K562 (cell line): ENCODE measurements around the gene PNKD. TPM values are rescaled to one million over a fixed set of nuclear protein-coding genes. Genes with fewer than 3 reads are reported as not detected.

Experiments used
- ATAC-seq: fragments of 200-7000 bp; cut with Tn5 transposase; 3 replicates; pipeline ENCODE4 v1.9.1; 2020; ENCODE audit warnings: moderate library complexity
- BruUV-seq: library from RNA; stranded (reverse); fragments of 400-500 nt; replicated peaks from 2 replicates; lab custom pipeline; 2021; lab: Mats Ljungman, UMichigan
- CTCF ChIA-PET: fragments of 300-600 bp; formaldehyde crosslinking; extraction: SDS; loops from one replicate; lab custom pipeline; 2021; ENCODE audit warnings: low intra/inter-chr PET ratio; lab: Yijun Ruan, JAX
- POLR2A ChIA-PET: fragments of 300-600, 350-650 bp; sonication (Branson Sonifier 250); formaldehyde crosslinking; extraction: SDS; loops from one replicate; lab custom pipeline; 2021; ENCODE audit warnings: antibody characterized with exemption, inconsistent platforms; lab: Yijun Ruan, JAX
- DNase-seq, 4 experiments: peaks; one replicate each; pipeline versions ENCODE4 v3.0.0 to v3.0.0-alpha.2; 2011 to 2018; ENCODE audit warnings: low spot score in 3 of 4, mixed read lengths in 3 of 4; ENCODE audit errors: extremely low read depth in 1 of 4
- FAIRE-seq: peaks from 2 replicates; lab custom pipeline; 2011; peaks lifted over from hg19 to GRCh38; lab: Jason Lieb, UNC
- H2AFZ ChIP-seq: 2 replicates; pipeline ENCODE4 v1.6.0; 2011; ENCODE audit warnings: low read depth, low read length, control low read depth, inconsistent platforms
- H3K27ac ChIP-seq: fragments of 200-600 bp; 3 replicates; pipeline ENCODE4 v1.8.0; 2011; ENCODE audit warnings: low read depth, mild to moderate bottlenecking, control low read depth, inconsistent platforms, low read length, moderate library complexity, mixed read lengths; ENCODE audit errors: extremely low read depth
- H3K27me3 ChIP-seq, 2 experiments: fragments of 300-600 bp in 1 of 2; 2 replicates in 1 of 2; 3 replicates in 1 of 2; pipeline versions ENCODE4 v1.6.0 to v1.8.0; 2011; ENCODE audit warnings: inconsistent platforms in 2 of 2, low read length in 2 of 2, mild to moderate bottlenecking in 1 of 2, mixed read lengths in 1 of 2, moderate library complexity in 1 of 2; ENCODE audit not compliant: control insufficient read depth in 2 of 2, insufficient read depth in 2 of 2
- H3K36me3 ChIP-seq: fragments of 300-600 bp; 3 replicates; pipeline ENCODE4 v1.8.0; 2011; ENCODE audit warnings: mild to moderate bottlenecking, low read length, inconsistent platforms; ENCODE audit not compliant: control insufficient read depth, insufficient read depth
- H3K4me1 ChIP-seq, 2 experiments: fragments of 200-600 bp in 1 of 2; replicated peaks in 1 of 2; 2 replicates in 1 of 2; 3 replicates in 1 of 2; pipeline versions ENCODE4 v1.5.1 to v1.8.0; 2011; ENCODE audit warnings: inconsistent platforms in 2 of 2, low read length in 2 of 2, mild to moderate bottlenecking in 1 of 2, mixed read lengths in 1 of 2, moderate library complexity in 1 of 2; ENCODE audit not compliant: control insufficient read depth in 2 of 2, insufficient read depth in 2 of 2
- H3K4me2 ChIP-seq: 2 replicates; pipeline ENCODE4 v1.6.1; 2011; ENCODE audit warnings: low read length, control low read depth, inconsistent platforms, mixed read lengths; ENCODE audit not compliant: insufficient read depth
- H3K4me3 ChIP-seq: fragments of 200-600 bp; sonication (generic), shearing (Covaris generic); 2 replicates; pipeline ENCODE4 v1.5.1; 2016; ENCODE audit warnings: control low read depth, inconsistent platforms
- H3K79me2 ChIP-seq: fragments of 200-600 bp; 3 replicates; pipeline ENCODE4 v1.8.0; 2011; ENCODE audit warnings: low read length, inconsistent platforms; ENCODE audit not compliant: control insufficient read depth, insufficient read depth
- H3K9ac ChIP-seq, 2 experiments: 2 replicates each; pipeline versions ENCODE4 v1.6.0 to v1.6.1; 2011; ENCODE audit warnings: low read depth in 2 of 2, low read length in 2 of 2, control low read depth in 1 of 2, inconsistent platforms in 1 of 2, mild to moderate bottlenecking in 1 of 2, mixed read lengths in 1 of 2; ENCODE audit not compliant: insufficient read depth in 1 of 2
- H3K9me1 ChIP-seq: one replicate; pipeline ENCODE4 v1.6.0; 2011; ENCODE audit warnings: inconsistent platforms, mild to moderate bottlenecking, low read length, moderate library complexity; ENCODE audit not compliant: control insufficient read depth, insufficient read depth
- H3K9me3 ChIP-seq: replicated peaks from 2 replicates; pipeline ENCODE4 v1.5.1; 2011; ENCODE audit warnings: low read depth, low read length, inconsistent platforms; ENCODE audit not compliant: control insufficient read depth, insufficient read depth
- H4K20me1 ChIP-seq: replicated peaks from 2 replicates; pipeline ENCODE4 v1.6.1; 2011; ENCODE audit warnings: low read length, inconsistent platforms, mixed read lengths; ENCODE audit not compliant: control insufficient read depth, insufficient read depth
- ATF4 ChIP-seq: fragments of 450-650 bp; formaldehyde crosslinking; IDR thresholded peaks from 2 replicates; pipeline ENCODE4 v1.4.0; 2022; ENCODE audit warnings: mild to moderate bottlenecking, moderate library complexity
- DMBX1 ChIP-seq: fragments of 250-450 bp; sonication (Bioruptor Pico); IDR thresholded peaks from 2 replicates; pipeline ENCODE4 v1.8.0; 2022; ENCODE audit warnings: inconsistent platforms, mild to moderate bottlenecking, moderate library complexity, borderline replicate concordance
- HES1 ChIP-seq: fragments of 450-650 bp; IDR thresholded peaks from 2 replicates; pipeline ENCODE4 v1.6.1; 2016; ENCODE audit warnings: low read depth, mild to moderate bottlenecking, moderate library complexity
- NR4A1 ChIP-seq, 2 experiments: fragments of 250-450 bp in 1 of 2; fragments of 450-650 bp in 1 of 2; sonication (Bioruptor Pico) in 1 of 2; IDR thresholded peaks; 2 replicates each; pipeline versions ENCODE4 v1.4.0 to v1.6.1; 2016 to 2020; ENCODE audit warnings: mild to moderate bottlenecking in 2 of 2, missing compliant biosample characterization in 1 of 2, missing genetic modification characterization in 1 of 2, moderate library complexity in 1 of 2
- SMC3 ChIP-seq: conservative IDR thresholded peaks from 2 replicates; pipeline ENCODE4 v1.6.1; 2011; ENCODE audit warnings: low read depth, low read length, improper control_type of control experiment; ENCODE audit not compliant: insufficient read depth
- ZBTB5 ChIP-seq: fragments of 450-650 bp; IDR thresholded peaks from 2 replicates; pipeline ENCODE4 v1.6.1; 2017; ENCODE audit warnings: antibody characterized with exemption
- ZNF507 ChIP-seq: conservative IDR thresholded peaks from 2 replicates; pipeline ENCODE4 v1.6.1; 2017; ENCODE audit warnings: missing genetic modification characterization, missing compliant biosample characterization
- WGBS: fragments of 100-300 bp; shearing (Covaris generic); methylation state at CpG from one replicate; pipeline ENCODE4 v1.1.6; 2016; ENCODE audit warnings: low coverage, mixed read lengths; ENCODE audit not compliant: insufficient coverage; ENCODE audit errors: missing lambda C conversion rate; 5-methylcytosine and 5-hydroxymethylcytosine counted together
- in situ Hi-C: fragments of 300-500 bp; cut with MboI; formaldehyde crosslinking; loops from 4 replicates; pipeline ENCODE4 v1.15.0; 2018; ENCODE audit warnings: inconsistent platforms, mixed read lengths
- intact Hi-C: fragments of 100-400 bp; cut with micrococcal nuclease; formaldehyde crosslinking; loops from 2 replicates; pipeline ENCODE4 v1.14.2; 2022
- polyA plus RNA-seq, 8 experiments: library from polyadenylated mRNA; depleted of rRNA in 4 of 8; stranded (reverse) in 5 of 8; unstranded in 3 of 8; fragments of >200 nt; fragmentation: Nextera tagmentation in 2 of 8; fragmentation: Illumina TruSeq in 1 of 8; extraction: Ambion mirVana in 2 of 8; extraction: Trizol in 1 of 8; gene quantifications; 2 replicates each; pipeline versions ENCODE4 v1.2.1 to v1.2.3, GENCODE V29; 2011 to 2014; ENCODE audit warnings: inconsistent platforms in 1 of 8, missing spikeins in 1 of 8
- total RNA-seq, 7 experiments: library from RNA; depleted of rRNA in 6 of 7; stranded (reverse); fragments of >200 nt in 6 of 7; fragmentation: Illumina TruSeq in 2 of 7; extraction: Trizol in 2 of 7; gene quantifications; 2 replicates each; pipeline versions ENCODE4 v1.2.1 to v1.2.3, GENCODE V29; 2011 to 2021; ENCODE audit warnings: low replicate concordance in 1 of 7

PNKD gene
- total and polyA plus RNA-seq, 9 of the 15 experiments (the other 6 are each of a cell fraction or from before 2014, with no cell fraction given): 26.0 to 105 (median 60.1) TPM

- peak overlapping the region in 1 of 2 experiments; percentile 68; a peak in 1 of 4 replicates for H3K9ac ChIP-seq
- no peak for TF ChIP-seq NR4A1 (CRISPR knock-in tag; IDR thresholded peaks at IDR 0.05)
- no peak for TF ChIP-seq NR4A1 (tag; IDR thresholded peaks at IDR 0.05)
- no peak for TF ChIP-seq ATF4 (CRISPR knock-in tag)
- no peak for TF ChIP-seq HES1
- TF ChIP-seq SMC3: no peak
- no peak for TF ChIP-seq DMBX1 (CRISPR knock-in tag)
- no peak for TF ChIP-seq ZNF507 (tag)
- TF ChIP-seq ZBTB5: no peak
- H2AFZ ChIP-seq: peak overlapping the region; percentile 70
- CTCF ChIA-PET: no interaction called here
- peaks cover 9% of the 10 kb centered on the region for H3K79me2 ChIP-seq
- no peak for FAIRE-seq
- peaks cover 16 to 38% of the 10 kb centered on the region in 2 experiments for H3K4me1 ChIP-seq
- ATAC-seq: no peak
- intact Hi-C loops: no loop called here
- POLR2A ChIA-PET: interaction anchor here (0.6 kb wide), 1 partner anchor 218 kb away, joined by 3 read pairs; the partner anchor contains the start of gene PLCD4
- H4K20me1 ChIP-seq: no peaks in the 10 kb centered on the region
- no peaks in the 10 kb centered on the region for H3K27me3 ChIP-seq
- BruUV-seq: no TSS peak
- no peaks in the 10 kb centered on the region for H3K36me3 ChIP-seq
- 63% methylated on average over 9 of the region's 17 CpGs for WGBS
- in situ Hi-C loops: no loop called here
- no peaks in the 10 kb centered on the region for H3K9me3 ChIP-seq
- H3K27ac ChIP-seq: no peak overlapping the region; the same call in 2 of the 3 replicates
- DNase-seq: no peak
- H3K4me3 ChIP-seq: no peak overlapping the region
- no peak overlapping the region for H3K4me2 ChIP-seq
- no peaks in the 10 kb centered on the region for H3K9me1 ChIP-seq
Observed at GRCh38 chr2:218389333-218390150, 119.2 kb downstream of the PNKD start.
